Mesendoderm (in vitro differentiated cells): Measurements from ENCODE around the gene DYNC1I2.

ENCODE experiments used
- DNase-seq: peaks from one replicate; pipeline ENCODE4 v3.0.0; 2013
- H2AK5ac ChIP-seq: 2 replicates; pipeline ENCODE4 v1.6.1; 2013; ENCODE audit warnings: low read length, inconsistent platforms
- H2BK120ac ChIP-seq: 2 replicates; pipeline ENCODE4 v1.6.1; 2013; ENCODE audit warnings: low read depth, mild to moderate bottlenecking, low read length, moderate library complexity, mixed read lengths
- H2BK15ac ChIP-seq: replicated peaks from 2 replicates; pipeline ENCODE4 v1.6.1; 2013; ENCODE audit warnings: low read depth, mild to moderate bottlenecking, moderate library complexity
- H2BK5ac ChIP-seq: 2 replicates; pipeline ENCODE4 v1.6.1; 2013; ENCODE audit warnings: low read length, inconsistent platforms
- H3K18ac ChIP-seq: 2 replicates; pipeline ENCODE4 v1.6.1; 2013; ENCODE audit warnings: mild to moderate bottlenecking, low read length, mixed read lengths
- H3K23ac ChIP-seq: one replicate; pipeline ENCODE4 v1.6.1; 2013; ENCODE audit warnings: low read length
- H3K27ac ChIP-seq: 2 replicates; pipeline ENCODE4 v1.5.1; 2013; ENCODE audit warnings: low read depth, mild to moderate bottlenecking, inconsistent platforms, low read length, moderate library complexity
- H3K27me3 ChIP-seq: 2 replicates; pipeline ENCODE4 v1.6.1; 2013; ENCODE audit warnings: low read length, control low read depth, mild to moderate bottlenecking, inconsistent platforms; ENCODE audit not compliant: insufficient read depth, poor library complexity
- H3K36me3 ChIP-seq: 2 replicates; pipeline ENCODE4 v1.6.1; 2013; ENCODE audit warnings: low read length, inconsistent platforms; ENCODE audit not compliant: control insufficient read depth, insufficient read depth
- H3K4ac ChIP-seq: one replicate; pipeline ENCODE4 v1.6.1; 2013; ENCODE audit warnings: low read depth, mild to moderate bottlenecking, low read length, moderate library complexity
- H3K4me1 ChIP-seq: 2 replicates; pipeline ENCODE4 v1.6.1; 2013; ENCODE audit warnings: low read depth, low read length, inconsistent platforms; ENCODE audit not compliant: control insufficient read depth
- H3K4me2 ChIP-seq: 2 replicates; pipeline ENCODE4 v1.6.1; 2013; ENCODE audit warnings: low read length
- H3K4me3 ChIP-seq: 2 replicates; pipeline ENCODE4 v1.5.1; 2013; ENCODE audit warnings: mild to moderate bottlenecking, low read length
- H3K56ac ChIP-seq: one replicate; pipeline ENCODE4 v1.6.1; 2013; ENCODE audit warnings: low read length
- H3K79me1 ChIP-seq: 2 replicates; pipeline ENCODE4 v1.6.1; 2013; ENCODE audit warnings: low read length, inconsistent platforms
- H3K79me2 ChIP-seq: 2 replicates; pipeline ENCODE4 v1.6.1; 2013; ENCODE audit warnings: mild to moderate bottlenecking, low read length; ENCODE audit not compliant: control insufficient read depth, insufficient read depth
- H3K9ac ChIP-seq: 2 replicates; pipeline ENCODE4 v1.6.1; 2013; ENCODE audit warnings: low read length, inconsistent platforms
- H4K5ac ChIP-seq: one replicate; pipeline ENCODE4 v1.6.1; 2013; ENCODE audit warnings: low read length
- H4K8ac ChIP-seq: one replicate; pipeline ENCODE4 v1.6.1; 2013; ENCODE audit warnings: low read depth, mild to moderate bottlenecking, control low read depth, low read length, moderate library complexity
- WGBS: extraction: QIAGEN DNeasy Blood & Tissue Kit; methylation state at CpG from one replicate; pipeline ENCODE4 v1.1.7; 2013; ENCODE audit warnings: low lambda C conversion rate, missing lambda C conversion rate; ENCODE audit not compliant: insufficient coverage; ENCODE audit errors: extremely low coverage; 5-methylcytosine and 5-hydroxymethylcytosine counted together

Gene DYNC1I2

GRCh38 chr2:171793691-171794678 is 106.7 kb downstream of the DYNC1I2 start:
- Histone ChIP-seq H3K27ac (no peak overlapping the region), H2AK5ac (no peak overlapping the region), H3K9ac (no peak overlapping the region), H2BK5ac (no peak overlapping the region), H3K18ac (no peak overlapping the region), H3K4me1 (peaks cover 14% of the 10 kb centered on the region), H3K56ac (peak overlapping the region; percentile 5), H3K4ac (no peak overlapping the region), H3K4me3 (no peak overlapping the region), H4K5ac (no peak overlapping the region), H2BK15ac (peak overlapping the region; percentile 25), H3K4me2 (no peak overlapping the region), H4K8ac (no peak overlapping the region), H3K27me3 (no peaks in the 10 kb centered on the region), H3K79me1 (no peaks in the 10 kb centered on the region), H3K79me2 (no peaks in the 10 kb centered on the region), H3K36me3 (no peaks in the 10 kb centered on the region), H2BK120ac (peak overlapping the region; percentile 2), H3K23ac (no peak overlapping the region)
- DNase-seq, result peak; percentile 62
- no CpG with 5 or more reads among the region's 6 CpGs for WGBS

GRCh38 chr2:171794918-171795317 is 107.6 kb downstream of the DYNC1I2 start:
- Histone ChIP-seq H3K9ac (no peak overlapping the region), H2AK5ac (no peak overlapping the region), H2BK15ac (no peak overlapping the region), H3K79me2 (no peaks in the 10 kb centered on the region), H3K4ac (no peak overlapping the region), H3K4me3 (no peak overlapping the region), H3K56ac (no peak overlapping the region), H2BK120ac (no peak overlapping the region), H2BK5ac (no peak overlapping the region), H3K18ac (no peak overlapping the region), H3K27me3 (no peaks in the 10 kb centered on the region), H4K8ac (no peak overlapping the region), H3K79me1 (no peaks in the 10 kb centered on the region), H3K23ac (no peak overlapping the region), H3K36me3 (no peaks in the 10 kb centered on the region), H3K4me2 (no peak overlapping the region), H3K4me1 (peaks cover 14% of the 10 kb centered on the region), H4K5ac (no peak overlapping the region), H3K27ac (no peak overlapping the region)
- DNase-seq, result peak; percentile 53
- WGBS, result no CpG with 5 or more reads among the region's 4 CpGs
